Retina (tissue), 1 donor: ENCODE measurements around the gene PNPT1.

ENCODE experiments used
- DNase-seq: peaks from one replicate; pipeline ENCODE4 v3.0.0-alpha.2; 2016

PNPT1 gene

GRCh38 chr2:55592130-55592529 is 101.5 kb downstream of the PNPT1 start:
- DNase-seq: no peak

- DNase-seq: no peak
Measured at GRCh38 chr2:55590810-55591440, 102.7 kb downstream of the PNPT1 start.

DNA sequence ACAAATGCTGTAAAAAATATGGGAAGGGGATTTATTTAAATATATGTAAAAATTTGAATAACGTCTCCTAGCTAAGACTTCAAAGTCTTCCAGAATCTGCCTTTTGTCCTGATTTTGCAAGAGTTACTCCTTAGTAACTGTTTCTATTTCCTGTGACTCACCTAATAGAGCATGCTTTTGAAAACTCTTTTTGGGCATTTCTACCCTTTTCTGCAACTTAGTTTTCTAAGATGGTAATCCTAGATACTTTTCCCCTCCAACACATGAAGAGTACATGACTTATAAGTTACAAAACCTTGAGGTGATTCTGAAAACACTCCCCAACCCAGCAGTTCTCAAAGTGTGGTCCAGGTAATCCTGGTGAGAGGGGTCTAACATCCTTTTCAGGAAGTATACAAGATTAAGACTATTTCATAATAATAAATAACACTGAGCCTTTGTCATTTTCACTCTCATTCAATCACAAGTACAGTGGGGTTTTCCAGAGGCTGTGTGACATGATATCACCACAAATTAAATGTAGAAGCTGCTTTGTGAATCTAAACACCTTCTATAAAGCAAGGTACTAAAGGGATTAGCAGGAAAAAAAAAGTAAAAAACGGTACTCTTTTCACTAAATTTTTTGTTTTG is 108.1 kb downstream of the PNPT1 start:
- DNase-seq: no peak
